NCI-H2227 (cell line): ENCODE measurements around the gene PHRF1.

Experiments used
- DNase-seq: peaks from one replicate; lab custom pipeline; 2025; ENCODE audit not compliant: unreplicated experiment; lab: John Stamatoyannopoulos, UW

Gene PHRF1

GRCh38 chr11:556662-557256 is 19.5 kb upstream of the PHRF1 start:
- DNase-seq = no peak

GRCh38 chr11:557328-558132 is 18.7 kb upstream of the PHRF1 start:
- DNase-seq = no peak

GRCh38 chr11:558503-558902 is 17.8 kb upstream of the PHRF1 start:
- no peak for DNase-seq

GRCh38 chr11:559020-559620 is 17.1 kb upstream of the PHRF1 start:
- DNase-seq = no peak

- no peak for DNase-seq
These were observed 16.5 kb upstream of the PHRF1 start for GRCh38 chr11:559712-560304.

- peak; percentile 98 for DNase-seq
These were observed 15.7 kb upstream of the PHRF1 start, which contains the start of the genes LMNTD2 and RASSF7 for GRCh38 chr11:560305-561147. LMNTD2 (minus strand) TSS chr11:560738; CDS start chr11:560716, 22 bp downstream. RASSF7 (plus strand) TSS chr11:560970; CDS start chr11:561769, 799 bp downstream.

GRCh38 chr11:561148-562003 is 14.9 kb upstream of the PHRF1 start:
- peak; percentile 45 for DNase-seq

- DNase-seq = no peak
These were observed 14.1 kb upstream of the PHRF1 start for GRCh38 chr11:562046-562645.

GRCh38 chr11:563066-563811 is 13.0 kb upstream of the PHRF1 start:
- no peak for DNase-seq

- DNase-seq = no peak
These were observed 12.3 kb upstream of the PHRF1 start for GRCh38 chr11:563812-564578.

GRCh38 chr11:565921-566509 is 10.3 kb upstream of the PHRF1 start:
- DNase-seq = no peak

- DNase-seq = no peak
These were observed 9.2 kb upstream of the PHRF1 start for GRCh38 chr11:567011-567628.

- no peak for DNase-seq
These were observed 8.5 kb upstream of the PHRF1 start for GRCh38 chr11:567629-568292.

- peak; percentile 98 for DNase-seq
These were observed 7.7 kb upstream of the PHRF1 start for GRCh38 chr11:568306-569157.

- no peak for DNase-seq
These were observed 6.9 kb upstream of the PHRF1 start for GRCh38 chr11:569158-569885.
